K562 (cell line): Measurements from ENCODE around the gene MICOS13. TPM values are rescaled to one million over a fixed set of nuclear protein-coding genes. Genes with fewer than 3 reads are reported as not detected.

Experiments used
- AFF4 ChIP-seq: sonication (generic); formaldehyde crosslinking; IDR thresholded peaks from 2 replicates; pipeline ENCODE4 v1.8.0; 2023; ENCODE audit warnings: mild to moderate bottlenecking, missing genetic modification reagents
- BHLHE40 ChIP-seq: IDR thresholded peaks from 2 replicates; pipeline ENCODE4 v1.6.1; 2011; ENCODE audit warnings: low read length, improper control_type of control experiment
- CSDE1 ChIP-seq, 2 experiments: fragments of 450-650 bp; IDR thresholded peaks; 2 replicates each; pipeline ENCODE4 v1.6.1; 2016; ENCODE audit warnings: mild to moderate bottlenecking in 1 of 2
- FOXK2 ChIP-seq, 2 experiments: fragments of 450-650 bp; IDR thresholded peaks in 1 of 2; conservative IDR thresholded peaks in 1 of 2; 2 replicates each; pipeline ENCODE4 v1.6.1; 2016; ENCODE audit warnings: low read depth in 2 of 2, mild to moderate bottlenecking in 1 of 2
- FUS ChIP-seq: fragments of 200-400 bp; formaldehyde crosslinking; optimal IDR thresholded peaks from 2 replicates; pipeline ENCODE3; 2017; ENCODE audit warnings: low read depth, low read length
- MEF2A ChIP-seq: IDR thresholded peaks from 2 replicates; pipeline ENCODE4 v1.6.1; 2011; ENCODE audit warnings: low read depth, mild to moderate bottlenecking, low read length, moderate library complexity; ENCODE audit not compliant: control insufficient read depth
- MXI1 ChIP-seq: IDR thresholded peaks from 2 replicates; pipeline ENCODE4 v1.6.1; 2011; ENCODE audit warnings: low read depth, mild to moderate bottlenecking, improper control_type of control experiment, low read length
- NCOR1 ChIP-seq: fragments of 450-650 bp; IDR thresholded peaks from 2 replicates; pipeline ENCODE4 v1.6.1; 2016; ENCODE audit warnings: mild to moderate bottlenecking, moderate library complexity
- PHB ChIP-seq: fragments of 250-450 bp; sonication (Bioruptor Pico); IDR thresholded peaks from 2 replicates; pipeline ENCODE4 v1.5.0; 2021
- PKNOX1 ChIP-seq: fragments of 450-650 bp; IDR thresholded peaks from 2 replicates; pipeline ENCODE4 v1.6.1; 2016
- SMARCA5 ChIP-seq: fragments of 450-650 bp; IDR thresholded peaks from 2 replicates; pipeline ENCODE4 v1.6.1; 2016
- TFAP4 ChIP-seq: sonication (generic); formaldehyde crosslinking; IDR thresholded peaks from 2 replicates; pipeline ENCODE4 v1.8.0; 2022; ENCODE audit warnings: missing genetic modification reagents, mild to moderate bottlenecking, moderate library complexity, borderline replicate concordance
- TRIM28 ChIP-seq: fragments of 450-650 bp; IDR thresholded peaks from 2 replicates; pipeline ENCODE4 v1.6.1; 2017
- ZNF146 ChIP-seq: IDR thresholded peaks from one replicate; pipeline ENCODE4 v1.6.1; 2018; ENCODE audit warnings: missing compliant biosample characterization; ENCODE audit not compliant: unreplicated experiment
- ZNF280B ChIP-seq: fragments of 250-450 bp; sonication (Bioruptor Pico); IDR thresholded peaks from 2 replicates; pipeline ENCODE4 v1.5.1; 2021; ENCODE audit warnings: mild to moderate bottlenecking
- ZNF311 ChIP-seq: fragments of 250-450 bp; sonication (Bioruptor Pico); IDR thresholded peaks from 2 replicates; pipeline ENCODE4 v1.4.0; 2020; ENCODE audit warnings: mild to moderate bottlenecking, moderate library complexity
- ZNF324 ChIP-seq: fragments of 250-450 bp; sonication (Bioruptor Pico); IDR thresholded peaks from 2 replicates; pipeline ENCODE4 v1.4.0; 2020; ENCODE audit warnings: mild to moderate bottlenecking
- ZNF431 ChIP-seq: sonication (generic); formaldehyde crosslinking; IDR thresholded peaks from 2 replicates; pipeline ENCODE4 v1.8.0; 2022; ENCODE audit warnings: mild to moderate bottlenecking, missing genetic modification reagents
- ZNF655 ChIP-seq: fragments of 250-450 bp; sonication (Bioruptor Pico); IDR thresholded peaks from 2 replicates; pipeline ENCODE4 v1.5.0; 2021
- ZNF696 ChIP-seq: fragments of 250-450 bp; sonication (Bioruptor Pico); conservative IDR thresholded peaks from 2 replicates; pipeline ENCODE4 v1.4.0; 2020; ENCODE audit warnings: mild to moderate bottlenecking, moderate library complexity
- polyA plus RNA-seq, 8 experiments: library from polyadenylated mRNA; depleted of rRNA in 4 of 8; stranded (reverse) in 5 of 8; unstranded in 3 of 8; fragments of >200 nt; fragmentation: Nextera tagmentation in 2 of 8; fragmentation: Illumina TruSeq in 1 of 8; extraction: Ambion mirVana in 2 of 8; extraction: Trizol in 1 of 8; gene quantifications; 2 replicates each; pipeline versions ENCODE4 v1.2.1 to v1.2.3, GENCODE V29; 2011 to 2014; ENCODE audit warnings: inconsistent platforms in 1 of 8, missing spikeins in 1 of 8
- total RNA-seq, 7 experiments: library from RNA; depleted of rRNA in 6 of 7; stranded (reverse); fragments of >200 nt in 6 of 7; fragmentation: Illumina TruSeq in 2 of 7; extraction: Trizol in 2 of 7; gene quantifications; 2 replicates each; pipeline versions ENCODE4 v1.2.1 to v1.2.3, GENCODE V29; 2011 to 2021; ENCODE audit warnings: low replicate concordance in 1 of 7

Gene MICOS13
- total and polyA plus RNA-seq, 9 of the 15 experiments (the other 6 are each of a cell fraction or from before 2014, with no cell fraction given): 15.5 to 220 (median 49.4) TPM

GRCh38 chr19:5693195-5694166, 13.2 kb upstream of the MICOS13 start (continued):
- no peak for TF ChIP-seq CSDE1 (IDR thresholded peaks at IDR 0.05)
- TF ChIP-seq FOXK2 (conservative IDR thresholded peaks at IDR 0.05 in 1 of 2, IDR thresholded peaks at IDR 0.05 in 1 of 2; ENCODE audit: low read depth in 2 of 2): no peak
- no peak for TF ChIP-seq NCOR1
- no peak for TF ChIP-seq FUS
- TF ChIP-seq TFAP4 (CRISPR knock-in tag): peak; percentile 21; the same call in 1 of the 2 replicates
- no peak for TF ChIP-seq ZNF280B (CRISPR knock-in tag)
- TF ChIP-seq BHLHE40: peak; percentile 11; the same call in 1 of the 2 replicates
- TF ChIP-seq AFF4: 0 out of 2 replicates have a peak, but pooled peaks have one; percentile 2
- no peak for TF ChIP-seq SMARCA5
- no peak for TF ChIP-seq ZNF146 (CRISPR knock-in tag)
- TF ChIP-seq PKNOX1: no peak
- no peak for TF ChIP-seq ZNF655
- TF ChIP-seq ZNF696: no peak
- TF ChIP-seq MXI1: no peak
- TF ChIP-seq PHB (CRISPR knock-in tag): no peak
- no peak for TF ChIP-seq ZNF431 (CRISPR knock-in tag)
- 0 out of 2 replicates have a peak, but pooled peaks have one; percentile 10 for TF ChIP-seq ZNF324 (CRISPR knock-in tag)
- no peak for TF ChIP-seq MEF2A
- TF ChIP-seq TRIM28: no peak
- no peak for TF ChIP-seq ZNF311
